MCF 10A (cell line): ENCODE data around the gene ERN2. TPM values are rescaled to one million over a fixed set of nuclear protein-coding genes. Genes with fewer than 3 reads are reported as not detected.

Source experiments
- BruUV-seq: library from RNA; stranded (reverse); fragments of 400-500 nt; replicated peaks from 2 replicates; lab custom pipeline; 2021; lab: Mats Ljungman, UMichigan
- CTCF ChIA-PET: fragments of 300-600 bp; sonication (Branson Sonifier 250); formaldehyde crosslinking; extraction: SDS; loops from one replicate; lab custom pipeline; 2021; ENCODE audit warnings: antibody characterized with exemption, inconsistent platforms; lab: Yijun Ruan, JAX
- POLR2A ChIA-PET: fragments of 300-600, 350-650 bp; sonication (Branson Sonifier 250); formaldehyde crosslinking; extraction: SDS; loops from one replicate; lab custom pipeline; 2020; ENCODE audit warnings: antibody characterized with exemption, inconsistent platforms; lab: Yijun Ruan, JAX
- DNase-seq: peaks from one replicate; pipeline ENCODE4 v3.0.0-alpha.2; 2018; ENCODE audit not compliant: unreplicated experiment
- H3K27ac Mint-ChIP-seq: one replicate; pipeline ENCODE4 v1.8.0; 2022; ENCODE audit warnings: mild to moderate bottlenecking, low read depth, mixed read lengths; ENCODE audit not compliant: unreplicated experiment
- H3K27me3 Mint-ChIP-seq: one replicate; pipeline ENCODE4 v1.8.0; 2022; ENCODE audit warnings: mixed read lengths; ENCODE audit not compliant: insufficient read depth, unreplicated experiment
- H3K36me3 Mint-ChIP-seq: one replicate; pipeline ENCODE4 v1.8.0; 2022; ENCODE audit warnings: mild to moderate bottlenecking, moderate library complexity, mixed read lengths; ENCODE audit not compliant: insufficient read depth, unreplicated experiment
- H3K4me1 Mint-ChIP-seq: one replicate; pipeline ENCODE4 v1.8.0; 2022; ENCODE audit warnings: mixed read lengths; ENCODE audit not compliant: insufficient read depth, unreplicated experiment
- H3K4me3 Mint-ChIP-seq: one replicate; pipeline ENCODE4 v1.8.0; 2022; ENCODE audit warnings: mild to moderate bottlenecking, moderate library complexity, mixed read lengths; ENCODE audit not compliant: unreplicated experiment
- H3K9me3 Mint-ChIP-seq: one replicate; pipeline ENCODE4 v1.8.0; 2022; ENCODE audit warnings: mixed read lengths; ENCODE audit not compliant: unreplicated experiment
- intact Hi-C: fragments of 100-400 bp; cut with micrococcal nuclease; formaldehyde crosslinking; loops from 2 replicates; pipeline ENCODE4 v1.14.1; 2022
- total RNA-seq: library from RNA; stranded (reverse); gene quantifications from 2 replicates; pipeline ENCODE4 v1.2.3, GENCODE V29; 2022
- TF ChIP-seq, protein P1 (sequence below): fragments of 200-600 bp; IDR thresholded peaks from one replicate; pipeline ENCODE4 v1.8.0; 2022; ENCODE audit warnings: antibody characterized with exemption, mild to moderate bottlenecking; ENCODE audit not compliant: unreplicated experiment

ERN2 gene
- total RNA-seq, 1 experiment from 2014 or later, result not detected

DNA sequence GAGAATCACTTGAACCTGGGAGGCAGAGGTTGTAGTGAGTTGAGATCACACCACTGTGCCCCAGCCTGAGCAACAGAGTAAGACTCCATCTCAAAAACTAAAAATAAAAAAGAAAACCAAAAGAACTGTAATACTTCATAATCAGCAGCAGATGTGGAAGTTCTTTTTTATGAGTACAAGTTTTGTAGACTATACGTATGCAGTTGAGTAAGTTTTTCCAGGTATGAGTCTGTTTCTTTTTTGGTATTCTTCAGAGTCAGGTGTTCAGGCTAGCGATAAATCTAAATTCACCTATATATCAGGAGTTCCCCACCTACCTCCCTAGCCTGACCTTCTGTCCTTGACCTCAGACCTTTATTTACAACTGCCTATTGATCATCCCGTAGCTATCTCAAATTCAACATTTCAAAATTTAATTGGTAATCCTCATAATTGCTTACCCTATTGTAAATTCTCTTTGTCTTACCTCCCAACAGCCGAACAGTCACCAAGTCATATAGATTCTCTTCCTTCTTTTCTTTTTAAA, 61.0 kb downstream of the ERN2 start:
- TF ChIP-seq, protein P1, sequence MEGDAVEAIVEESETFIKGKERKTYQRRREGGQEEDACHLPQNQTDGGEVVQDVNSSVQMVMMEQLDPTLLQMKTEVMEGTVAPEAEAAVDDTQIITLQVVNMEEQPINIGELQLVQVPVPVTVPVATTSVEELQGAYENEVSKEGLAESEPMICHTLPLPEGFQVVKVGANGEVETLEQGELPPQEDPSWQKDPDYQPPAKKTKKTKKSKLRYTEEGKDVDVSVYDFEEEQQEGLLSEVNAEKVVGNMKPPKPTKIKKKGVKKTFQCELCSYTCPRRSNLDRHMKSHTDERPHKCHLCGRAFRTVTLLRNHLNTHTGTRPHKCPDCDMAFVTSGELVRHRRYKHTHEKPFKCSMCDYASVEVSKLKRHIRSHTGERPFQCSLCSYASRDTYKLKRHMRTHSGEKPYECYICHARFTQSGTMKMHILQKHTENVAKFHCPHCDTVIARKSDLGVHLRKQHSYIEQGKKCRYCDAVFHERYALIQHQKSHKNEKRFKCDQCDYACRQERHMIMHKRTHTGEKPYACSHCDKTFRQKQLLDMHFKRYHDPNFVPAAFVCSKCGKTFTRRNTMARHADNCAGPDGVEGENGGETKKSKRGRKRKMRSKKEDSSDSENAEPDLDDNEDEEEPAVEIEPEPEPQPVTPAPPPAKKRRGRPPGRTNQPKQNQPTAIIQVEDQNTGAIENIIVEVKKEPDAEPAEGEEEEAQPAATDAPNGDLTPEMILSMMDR, result no peak
- no peaks in the 10 kb centered on the region for H3K4me1 Mint-ChIP-seq
- no peak for DNase-seq
- H3K36me3 Mint-ChIP-seq, result peaks cover 77% of the 10 kb centered on the region
- no TSS peak for BruUV-seq
- intact Hi-C loops, result no loop called here
- no peak overlapping the region for H3K4me3 Mint-ChIP-seq
- H3K27me3 Mint-ChIP-seq, result no peaks in the 10 kb centered on the region
- H3K9me3 Mint-ChIP-seq, result no peaks in the 10 kb centered on the region
- H3K27ac Mint-ChIP-seq, result peak overlapping the region; percentile 40
- ChIA-PET POLR2A (interaction anchor here (2.9 kb wide), 1 partner anchor 11 kb away, joined by 13 read pairs; the partner anchor contains the start of genes DCTN5 and PALB2), CTCF (interaction anchor here (1.4 kb wide), 1 partner anchor 7 kb away, joined by 4 read pairs; no protein-coding TSS in a partner anchor)

DNA sequence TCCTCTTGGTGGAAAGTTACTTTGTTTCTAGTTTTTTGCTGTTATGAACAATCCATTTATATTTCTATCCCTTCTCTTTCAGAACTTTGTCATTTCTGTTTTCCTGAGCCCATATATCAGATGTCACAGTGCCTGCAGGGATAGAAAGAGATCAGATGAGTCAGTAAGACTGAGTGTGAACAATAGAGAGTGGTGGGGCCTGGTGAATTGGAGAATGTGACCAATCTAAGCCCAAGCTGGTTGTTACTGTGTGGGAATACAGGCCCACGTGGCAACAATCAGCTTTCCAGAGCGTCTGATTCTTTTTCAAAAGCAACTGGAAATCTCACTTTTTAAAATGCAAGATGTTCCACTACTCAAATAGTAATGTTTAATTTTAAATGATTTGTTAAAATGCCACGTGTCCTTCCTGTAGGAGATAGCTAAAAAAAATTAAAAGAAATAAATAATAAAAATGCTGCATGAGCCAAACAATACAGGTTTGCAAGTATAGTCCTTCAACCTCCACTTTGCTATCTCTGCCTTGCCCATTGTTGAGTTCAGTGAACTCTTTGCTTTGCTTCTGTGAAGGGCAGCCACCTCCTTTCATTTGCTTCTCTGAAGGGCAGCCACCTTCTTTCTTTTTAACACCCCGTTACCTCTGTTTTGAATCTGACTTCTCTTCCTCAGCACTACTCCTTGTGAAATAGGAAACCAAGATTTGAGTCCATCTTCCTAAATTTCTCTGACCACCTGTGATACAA, 62.2 kb downstream of the ERN2 start:
- no peaks in the 10 kb centered on the region for H3K9me3 Mint-ChIP-seq
- POLR2A ChIA-PET, result interaction anchor here (2.9 kb wide), 1 partner anchor 10 kb away, joined by 13 read pairs; the partner anchor contains the start of genes DCTN5 and PALB2
- BruUV-seq, result no TSS peak
- TF ChIP-seq, protein P1, result no peak
- intact Hi-C loops, result no loop called here
- CTCF ChIA-PET, result interaction anchor here (1.4 kb wide), 1 partner anchor 8 kb away, joined by 4 read pairs; no protein-coding TSS in a partner anchor
- no peaks in the 10 kb centered on the region for H3K4me1 Mint-ChIP-seq
- no peak overlapping the region for H3K4me3 Mint-ChIP-seq
- H3K27me3 Mint-ChIP-seq, result no peaks in the 10 kb centered on the region
- H3K36me3 Mint-ChIP-seq, result peaks cover 84% of the 10 kb centered on the region
- DNase-seq, result no peak
- H3K27ac Mint-ChIP-seq, result peak overlapping the region; percentile 40

DNA sequence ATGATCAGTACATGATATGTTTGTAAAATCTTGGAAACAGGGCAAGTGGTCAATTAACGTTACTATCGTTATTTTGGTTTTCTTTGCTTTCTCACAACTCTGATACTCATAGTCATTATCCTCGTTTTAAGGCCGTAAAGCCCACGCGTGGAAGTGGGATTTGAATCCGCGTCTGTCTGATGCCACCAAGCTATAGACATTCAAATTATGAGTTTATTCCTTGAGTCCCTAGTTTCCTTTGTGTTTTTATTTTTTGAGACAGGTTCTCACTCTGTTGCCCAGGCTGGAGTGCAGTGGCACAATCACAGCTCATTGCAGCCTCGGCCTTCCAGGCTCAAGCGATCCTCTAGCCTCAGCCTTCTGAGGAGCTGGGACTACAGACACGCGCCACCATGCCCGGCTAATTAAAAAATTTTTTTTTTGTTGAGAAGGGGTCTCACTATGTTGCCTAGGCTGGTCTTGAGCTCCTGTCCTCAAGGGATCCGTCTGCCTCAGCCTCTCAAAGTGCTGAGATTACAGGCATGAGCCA, 70.7 kb downstream of the ERN2 start:
- Mint-ChIP-seq H3K4me3 (peak overlapping the region; percentile 91), H3K27me3 (no peaks in the 10 kb centered on the region), H3K9me3 (no peaks in the 10 kb centered on the region), H3K4me1 (peaks cover 12% of the 10 kb centered on the region), H3K36me3 (peaks cover 71% of the 10 kb centered on the region), H3K27ac (peak overlapping the region; percentile 91)
- ChIA-PET CTCF (interaction anchor here (0.6 to 1.3 kb wide), 3 partner anchors 45 to 1264 kb away, joined by 3 to 4 read pairs (median 4); no protein-coding TSS in a partner anchor), POLR2A (interaction anchor here (0.8 to 3.4 kb wide), 13 partner anchors 9 to 138 kb away, joined by 3 to 24 read pairs (median 4); partner anchors contain the start of genes EARS2, PLK1 and UBFD1)
- DNase-seq, result no peak
- BruUV-seq, result no TSS peak
- intact Hi-C loops, result no loop called here
- TF ChIP-seq, protein P1, result no peak
